Activated CD8-positive, alpha-beta memory T cell treated with anti-CD3 and anti-CD28 coated beads, Interleukin-2, amount 50 U/mL, for 1 hour (primary cell): ENCODE measurements around the gene ENDOG.
"Not testable (repeated sequence)": the region's sequence is repeated elsewhere in the genome, so short reads cannot be mapped to it uniquely, and the experiment has no call there.

Source experiments
- DNase-seq: peaks from one replicate; pipeline ENCODE4 v3.0.0-alpha.2; 2020; ENCODE audit errors: extremely low read depth

ENDOG gene

DNA sequence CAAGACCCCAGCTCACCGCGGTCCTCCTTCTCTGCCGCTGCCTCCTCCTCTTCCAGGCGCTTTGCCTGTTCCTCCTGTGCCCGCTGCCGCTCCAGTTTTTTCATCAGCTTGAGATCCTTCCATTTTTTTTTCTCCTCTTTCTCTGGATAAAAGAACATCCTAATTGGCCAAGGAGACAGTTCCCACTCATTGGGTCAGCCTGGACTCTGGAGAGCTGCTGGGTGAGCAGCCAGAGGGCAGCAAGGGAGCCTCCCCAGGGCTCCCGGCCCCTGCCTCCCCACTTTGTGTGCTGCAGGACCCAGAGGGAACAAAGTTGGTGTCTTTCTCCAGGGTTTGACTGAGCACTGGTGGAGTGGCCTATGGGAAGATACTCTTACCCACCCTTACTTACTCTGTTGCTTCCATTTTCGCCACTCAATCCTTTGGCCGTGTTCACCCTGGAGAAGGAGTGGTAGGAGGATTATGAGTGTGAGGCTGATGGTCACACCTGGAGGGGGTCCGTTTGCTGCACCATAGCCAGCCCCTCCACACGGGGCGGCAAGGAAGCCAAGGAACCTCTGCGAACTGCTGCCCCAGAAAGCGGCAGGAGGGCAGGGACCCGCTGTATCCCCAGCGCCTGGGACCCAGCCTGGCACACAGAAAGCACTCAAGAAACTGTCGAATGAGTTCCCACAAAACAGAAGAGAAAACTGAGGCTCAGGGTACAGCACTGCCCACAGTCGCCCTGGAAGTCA is 10.6 kb downstream of the ENDOG start:
- no peak for DNase-seq

DNA sequence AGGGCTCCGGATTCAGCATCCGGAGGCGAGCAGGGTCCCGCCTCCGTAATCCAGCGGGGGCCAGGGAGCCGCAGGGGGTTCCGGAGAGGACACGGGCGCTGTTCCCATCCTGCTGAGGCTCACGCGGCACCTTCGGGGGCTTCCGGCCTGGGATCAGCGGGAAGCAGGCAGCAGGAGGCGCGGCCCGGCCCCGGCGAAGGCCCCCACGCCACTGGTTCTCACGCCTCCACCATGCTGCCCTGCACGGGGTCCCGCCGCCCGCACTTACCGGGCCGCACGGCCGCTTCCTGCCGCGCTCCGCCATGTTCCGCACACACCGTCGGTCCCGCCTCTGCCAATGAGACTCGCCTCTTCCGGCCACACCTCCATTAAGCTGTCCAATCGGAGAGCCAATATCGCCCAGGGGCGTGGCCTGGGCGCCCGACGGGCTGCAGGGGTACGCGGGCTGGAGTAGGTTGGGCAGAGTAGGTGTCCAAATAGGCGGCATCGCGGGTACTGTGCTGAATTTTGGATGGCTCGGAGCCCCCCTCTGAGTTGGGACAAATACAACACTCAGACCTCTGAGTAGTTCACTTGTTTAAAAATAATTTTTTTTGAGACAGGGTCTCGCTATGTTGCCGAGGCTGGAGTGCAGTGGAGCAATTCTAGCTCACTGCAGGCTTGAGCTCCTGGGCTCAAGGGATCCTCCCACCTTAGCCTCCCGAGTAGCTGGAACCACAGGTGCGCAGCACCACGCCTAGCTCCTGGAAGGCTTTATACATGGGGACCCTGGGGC is 11.4 kb downstream of the ENDOG start, which contains the start of gene SPOUT1:
SPOUT1 (minus strand) TSS at position 318 of the 775 bp plus-strand sequence; CDS start at position 304, 14 bp downstream.
- peak; percentile 73 for DNase-seq

GRCh38 chr9:128833696-128834095 is 15.4 kb downstream of the ENDOG start:
- DNase-seq: no peak

- DNase-seq: no peak
These were observed 17.2 kb downstream of the ENDOG start for GRCh38 chr9:128835246-128836210.

- no peak for DNase-seq
These were observed 18.3 kb downstream of the ENDOG start for GRCh38 chr9:128836509-128837145.

DNA sequence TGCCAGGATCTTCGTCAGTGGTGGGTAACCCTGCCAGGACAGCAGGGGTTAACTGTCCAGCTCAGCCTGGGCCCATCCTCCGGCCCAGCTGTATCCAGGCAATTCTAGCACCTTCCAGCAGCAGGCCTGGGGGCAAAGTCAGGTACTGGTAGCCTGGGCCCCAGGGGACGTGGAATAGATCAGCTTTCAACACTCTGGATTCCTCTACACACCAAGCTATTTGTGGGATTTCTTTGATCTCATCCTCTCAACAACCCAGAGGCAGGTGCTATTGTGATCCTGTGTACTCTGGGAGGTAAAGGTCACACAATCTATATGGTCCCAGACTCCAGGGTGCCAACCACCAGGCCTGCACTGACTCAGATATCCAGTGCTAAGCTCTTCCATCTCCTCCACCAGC is 20.0 kb downstream of the ENDOG start:
- no peak for DNase-seq

DNA sequence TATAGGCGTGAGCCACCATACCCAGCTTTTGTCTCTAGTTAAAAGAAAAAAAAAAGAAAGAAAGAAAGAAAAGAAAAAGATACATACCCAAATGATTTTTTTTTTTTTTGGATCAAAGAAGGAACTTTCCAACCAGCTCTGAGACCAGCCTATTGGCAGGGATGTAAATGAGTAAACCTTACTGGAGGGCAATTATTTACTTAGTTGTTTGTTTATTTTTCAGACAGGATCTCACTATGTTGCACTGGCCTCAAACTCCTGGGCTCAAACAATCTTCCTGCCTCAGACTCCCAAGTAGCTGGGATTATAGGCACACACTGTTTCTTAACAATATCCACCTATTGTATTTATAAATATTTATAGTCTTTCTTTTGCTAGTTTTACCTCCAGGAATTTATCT is 22.2 kb downstream of the ENDOG start:
- DNase-seq: no peak

DNA sequence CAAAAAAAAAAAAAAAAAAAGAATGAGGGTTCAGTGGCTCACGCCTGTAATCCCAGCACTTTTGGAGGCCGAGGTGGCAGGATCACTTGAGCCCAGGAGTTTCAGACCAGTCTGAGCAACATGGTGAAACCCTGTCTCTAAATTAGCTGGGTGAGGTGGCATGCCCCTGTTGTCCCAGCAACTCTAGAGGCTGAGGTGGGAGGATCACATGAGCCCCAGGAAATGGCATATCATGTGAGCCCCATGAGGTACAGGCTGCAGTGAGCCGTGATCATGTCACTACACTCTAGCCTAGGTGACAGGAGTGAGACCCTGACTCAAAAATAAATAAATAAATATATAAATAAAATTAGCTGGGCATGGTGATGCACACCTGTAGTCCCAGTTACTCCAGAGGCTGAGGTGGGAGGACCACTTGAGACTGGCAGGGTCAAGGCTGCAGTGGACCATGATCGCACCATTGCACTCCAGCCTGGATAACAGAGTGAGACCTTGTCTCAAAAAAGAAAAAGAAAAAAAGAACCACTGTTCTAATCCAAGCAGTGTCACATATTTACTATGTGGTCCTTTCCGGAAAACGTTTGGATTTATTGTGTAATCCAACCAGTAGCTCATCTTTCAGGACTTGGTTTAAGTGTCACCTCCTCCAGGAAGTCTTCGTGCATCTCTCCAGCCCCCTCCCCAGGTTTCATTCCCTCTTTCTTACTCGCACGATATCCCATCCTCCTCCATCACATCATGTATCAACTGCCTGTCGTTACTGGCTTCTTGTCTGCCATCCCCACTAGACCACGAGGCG is 23.6 kb downstream of the ENDOG start:
- DNase-seq: no peak

DNA sequence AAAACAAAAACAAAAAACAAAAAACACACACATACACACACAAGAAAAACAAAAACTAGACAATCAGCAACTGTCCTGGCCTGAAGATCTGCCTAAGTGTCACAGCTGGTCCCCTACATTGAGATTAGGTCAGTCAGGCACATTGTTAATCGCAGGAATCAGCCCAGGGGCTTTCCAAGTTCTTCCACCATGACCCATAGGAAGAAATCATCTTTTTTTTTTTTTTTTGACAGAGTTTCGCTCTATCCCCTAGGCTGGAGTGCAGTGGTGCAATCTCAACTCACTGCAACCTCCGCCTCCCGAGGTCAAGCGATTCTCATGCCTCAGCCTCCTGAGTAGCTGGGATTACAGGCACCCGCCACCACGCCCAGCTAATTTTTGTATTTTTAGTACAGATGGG is 24.9 kb downstream of the ENDOG start:
- DNase-seq: not testable (repeated sequence)

GRCh38 chr9:128845186-128845931 is 27.1 kb downstream of the ENDOG start:
- no peak for DNase-seq

GRCh38 chr9:128846680-128847030 is 28.4 kb downstream of the ENDOG start:
- no peak for DNase-seq

DNA sequence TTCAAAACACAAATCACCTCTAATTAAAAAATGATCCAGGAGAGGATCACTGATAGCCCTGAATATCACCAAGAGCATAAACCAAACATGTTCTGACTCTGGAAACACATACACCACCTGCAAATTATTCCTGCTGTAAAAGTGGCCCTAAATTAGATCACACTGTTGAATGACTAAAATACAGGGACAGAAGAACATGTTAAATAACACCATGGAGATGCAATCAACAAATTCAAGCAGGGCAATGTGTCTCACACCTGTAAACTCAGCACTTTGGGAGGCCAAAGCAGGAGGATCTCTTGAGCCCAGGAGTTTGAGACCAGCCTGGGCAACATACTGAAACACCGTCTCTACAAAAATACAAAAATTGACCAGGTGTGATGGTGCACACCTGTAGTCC is 29.5 kb downstream of the ENDOG start:
- DNase-seq: no peak

DNA sequence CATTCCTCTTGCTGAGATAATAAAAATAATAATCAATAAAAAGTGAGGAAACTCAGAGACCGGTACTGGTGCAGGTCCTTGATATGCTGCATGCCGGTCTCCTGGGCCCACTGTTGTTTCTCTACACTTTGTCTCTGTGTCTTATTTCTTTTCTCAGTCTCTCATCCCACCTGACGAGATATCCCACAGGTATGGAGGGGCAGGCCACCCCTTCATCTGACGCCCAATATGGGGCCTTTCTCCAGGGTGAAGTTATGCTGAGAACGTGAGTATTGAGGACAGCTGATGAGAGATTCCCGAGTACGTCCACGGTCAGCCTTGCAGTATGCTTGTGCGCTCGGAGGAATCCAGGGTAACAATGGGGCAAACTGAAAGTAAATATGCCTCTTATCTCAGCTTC is 32.7 kb downstream of the ENDOG start:
- not testable (repeated sequence) for DNase-seq

GRCh38 chr9:128851779-128852600 is 33.7 kb downstream of the ENDOG start:
- not testable (repeated sequence) for DNase-seq

DNA sequence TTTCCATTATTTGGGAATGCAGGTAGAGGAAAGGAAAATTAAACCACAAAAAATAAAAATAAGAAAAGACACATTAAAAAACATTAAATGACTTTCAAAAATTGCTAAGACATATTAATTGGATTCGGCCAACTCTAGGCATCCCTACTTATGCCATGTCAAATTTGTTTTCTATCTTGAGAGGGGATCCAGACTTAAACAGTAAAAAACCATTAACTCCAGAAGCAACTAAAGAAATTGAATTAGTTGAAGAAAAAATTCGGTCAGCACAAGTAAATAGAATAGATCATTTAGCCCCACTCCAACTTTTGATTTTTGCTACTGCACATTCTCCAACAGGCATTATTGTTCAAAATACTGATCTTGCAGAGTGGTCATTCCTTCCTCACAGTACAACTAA is 34.3 kb downstream of the ENDOG start:
- DNase-seq: not testable (repeated sequence)

DNA sequence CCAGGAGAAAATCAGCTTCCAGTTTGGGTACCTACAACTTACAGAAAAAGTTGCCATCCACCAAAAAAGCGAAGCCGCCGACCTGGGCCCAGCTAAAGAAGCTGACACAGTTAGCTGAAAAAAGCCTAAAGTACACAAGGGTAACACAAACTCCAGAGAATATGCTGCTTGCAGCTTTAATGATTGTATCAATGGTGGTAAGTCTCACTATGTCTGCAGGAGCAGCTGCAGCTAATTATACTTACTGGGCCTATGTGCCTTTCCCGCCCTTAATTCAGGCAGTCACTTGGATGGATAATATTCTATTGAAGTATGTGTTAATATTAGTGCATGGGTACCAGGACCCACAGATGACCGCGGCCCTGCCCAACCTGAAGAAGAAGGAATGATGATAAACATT is 36.2 kb downstream of the ENDOG start:
- DNase-seq: not testable (repeated sequence)

- DNase-seq: not testable (repeated sequence)
These were observed 40.2 kb downstream of the ENDOG start for GRCh38 chr9:128858476-128858875.

GRCh38 chr9:128860937-128861336 is 42.6 kb downstream of the ENDOG start:
- DNase-seq: no peak

DNA sequence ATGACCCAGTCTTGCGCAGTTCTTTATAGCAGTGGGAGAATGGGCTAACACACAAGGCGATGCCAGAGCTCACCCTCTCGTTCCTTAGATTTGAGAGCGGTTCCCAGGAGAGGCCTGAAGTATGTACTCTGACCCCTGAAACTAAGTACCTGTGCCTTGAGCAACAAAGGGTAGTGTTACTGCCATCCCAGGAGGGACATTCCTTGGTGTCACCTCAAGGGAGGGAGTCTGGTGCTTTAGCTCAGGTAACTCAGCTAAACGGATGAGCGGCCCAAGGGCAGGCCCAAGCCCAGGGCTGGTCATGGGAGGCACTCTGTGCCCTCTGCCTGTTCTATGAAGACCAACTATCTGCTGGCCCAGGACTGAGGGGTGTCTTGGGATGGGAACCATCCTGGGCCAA is 43.2 kb downstream of the ENDOG start:
- DNase-seq: no peak
